Measurements from ENCODE around the gene PLP2.

- TF ChIP-seq EZH2 (IDR thresholded peaks at IDR 0.05; ENCODE audit: low read length, unreplicated experiment) (no peak), CTCF (conservative IDR thresholded peaks at IDR 0.05; ENCODE audit: low read depth, low read length) (no peak), EZH2phosphoT487 (IDR thresholded peaks at IDR 0.05; ENCODE audit: borderline replicate concordance, low read length) (no peak)
Measured at GRCh38 chrX:49191574-49192011, 19.9 kb downstream of the PLP2 start.
